TTC549 (cell line): ENCODE measurements around the gene UTS2R.
"Not testable (repeated sequence)": the region's sequence is repeated elsewhere in the genome, so short reads cannot be mapped to it uniquely, and the experiment has no call there.

ENCODE experiments used
- FAIRE-seq: peaks from 2 replicates; lab custom pipeline; 2012; peaks lifted over from hg19 to GRCh38; lab: Jason Lieb, UNC

The UTS2R gene

DNA sequence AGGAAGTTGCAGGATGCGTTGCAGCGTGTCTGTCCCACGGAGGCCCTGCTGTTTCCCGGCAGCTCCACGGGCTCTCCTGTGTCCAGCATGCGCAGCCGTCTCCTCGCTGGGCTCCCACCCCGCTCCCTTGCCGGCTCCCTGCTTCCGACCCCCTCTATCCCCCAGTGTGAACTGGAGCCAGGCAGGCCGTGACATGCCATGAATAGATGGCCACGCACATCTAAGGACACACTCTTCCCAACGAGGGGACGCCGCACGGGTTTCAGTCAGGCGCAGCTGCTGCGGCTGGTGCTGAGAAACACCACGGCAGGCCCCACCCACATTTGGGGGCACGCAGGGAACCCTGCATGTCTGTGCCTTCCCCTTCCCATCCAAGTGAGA, 37.4 kb downstream of the UTS2R start:
- no peak for FAIRE-seq

DNA sequence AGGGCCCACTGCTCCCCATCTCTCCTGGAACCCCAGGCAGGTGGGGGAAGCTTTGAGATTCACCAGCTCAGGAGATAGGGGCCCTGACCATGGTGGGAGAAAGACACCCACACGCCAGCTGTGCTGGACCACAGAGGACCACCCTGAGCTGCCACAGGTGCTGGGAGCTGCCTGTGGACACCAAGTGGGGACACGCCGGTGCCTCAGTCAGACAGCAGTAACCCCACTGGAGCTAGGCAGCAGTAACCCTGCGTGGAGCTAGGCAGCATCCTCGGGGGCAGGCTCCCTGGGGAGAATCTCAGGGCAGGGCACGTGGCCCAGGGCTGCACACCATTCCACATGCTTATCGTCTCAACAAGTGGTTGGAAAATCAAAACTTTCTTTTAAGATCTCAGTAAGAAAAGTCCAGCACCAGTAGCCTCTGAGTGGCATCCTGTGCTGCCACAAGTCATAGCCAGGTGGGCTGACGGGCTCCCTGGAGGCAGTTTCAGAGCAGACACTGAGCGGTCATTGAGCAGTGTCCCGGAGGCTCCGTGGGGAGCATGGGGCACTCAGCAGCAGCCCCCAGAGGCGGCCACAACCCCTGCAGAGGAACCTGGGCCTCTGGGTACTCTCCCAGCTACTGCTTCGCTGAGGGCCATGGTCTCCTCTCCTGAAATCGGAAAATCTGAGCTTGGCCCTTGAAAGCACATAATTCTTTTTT, 38.6 kb downstream of the UTS2R start:
- no peak for FAIRE-seq

DNA sequence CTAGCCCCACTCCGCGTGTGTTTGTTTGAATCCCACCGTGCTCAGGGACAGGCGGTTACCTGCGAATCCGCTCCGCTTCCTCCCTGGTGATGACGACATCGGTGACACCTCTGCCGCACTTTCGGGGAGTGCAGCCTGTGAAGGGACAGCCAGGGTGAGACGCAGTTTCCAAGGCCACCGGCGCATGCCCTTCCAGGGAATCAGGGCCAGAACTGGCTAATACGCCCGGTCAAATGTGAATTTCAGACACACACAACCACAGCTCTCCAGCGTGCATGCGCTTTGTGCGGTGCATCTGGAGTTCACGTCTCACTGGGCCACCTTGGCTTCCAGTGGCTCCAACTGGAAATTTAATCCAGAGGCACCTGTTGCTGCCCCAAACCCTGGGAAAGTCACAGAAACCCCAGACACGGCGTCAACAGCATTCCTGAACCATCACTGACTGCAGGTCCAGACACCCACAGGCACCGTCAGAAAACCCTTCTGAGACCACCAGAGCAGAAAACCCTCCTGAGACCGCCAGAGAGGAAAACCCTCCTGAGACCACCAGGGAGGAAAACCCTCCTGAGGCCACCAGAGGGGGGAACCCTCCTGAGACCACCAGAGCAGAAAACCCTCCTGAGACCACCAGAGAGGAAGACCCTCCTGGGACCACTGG, 40.0 kb downstream of the UTS2R start:
- no peak for FAIRE-seq

GRCh38 chr17:82412081-82412480, 40.5 kb downstream of the UTS2R start:
- FAIRE-seq: not testable (repeated sequence)

- no peak for FAIRE-seq
Observed at GRCh38 chr17:82412535-82413520, 41.3 kb downstream of the UTS2R start.

- no peak for FAIRE-seq
Observed at GRCh38 chr17:82414548-82415281, 43.1 kb downstream of the UTS2R start.

DNA sequence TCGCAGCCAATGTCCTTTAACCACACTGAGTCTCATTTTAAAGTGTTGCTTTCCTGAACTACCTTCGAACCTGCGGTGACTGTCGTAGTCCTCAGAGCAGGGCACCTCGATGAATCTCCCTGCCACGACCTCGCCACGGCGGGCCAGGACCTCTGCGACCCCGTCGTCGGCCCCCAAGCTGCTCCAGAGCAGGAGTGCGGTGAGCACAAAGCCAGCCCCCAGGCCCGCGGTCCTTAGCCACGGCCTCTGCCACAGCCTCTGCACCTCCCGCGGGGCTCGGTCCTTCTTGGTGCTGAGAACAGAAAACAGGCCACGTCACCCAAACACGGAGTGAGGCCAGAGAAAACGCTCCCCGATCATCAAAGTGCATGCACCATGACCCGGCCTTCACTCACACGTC, 43.8 kb downstream of the UTS2R start:
- FAIRE-seq: no peak

DNA sequence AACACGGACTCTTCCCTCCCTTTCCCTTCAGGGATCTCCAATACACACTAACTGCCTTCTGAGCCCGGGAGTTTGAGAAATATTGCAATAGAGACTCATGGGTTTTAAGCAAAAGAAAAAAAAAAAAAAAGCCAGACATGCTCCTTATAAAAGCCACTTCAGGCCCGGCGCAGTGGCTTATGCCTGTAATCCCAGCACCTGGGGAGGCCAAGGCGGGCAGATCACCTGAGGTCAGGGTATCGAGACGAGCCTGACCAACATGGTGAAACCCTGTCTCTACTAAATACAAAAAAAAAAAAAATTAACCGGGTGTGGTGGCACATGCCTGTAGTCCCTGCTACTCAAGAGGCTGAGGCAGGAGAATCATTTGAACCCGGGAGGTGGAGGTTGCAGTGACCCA, 44.2 kb downstream of the UTS2R start:
- FAIRE-seq: no peak

GRCh38 chr17:82416264-82416663, 44.7 kb downstream of the UTS2R start:
- FAIRE-seq: no peak

GRCh38 chr17:82416771-82417170, 45.2 kb downstream of the UTS2R start:
- FAIRE-seq: no peak

DNA sequence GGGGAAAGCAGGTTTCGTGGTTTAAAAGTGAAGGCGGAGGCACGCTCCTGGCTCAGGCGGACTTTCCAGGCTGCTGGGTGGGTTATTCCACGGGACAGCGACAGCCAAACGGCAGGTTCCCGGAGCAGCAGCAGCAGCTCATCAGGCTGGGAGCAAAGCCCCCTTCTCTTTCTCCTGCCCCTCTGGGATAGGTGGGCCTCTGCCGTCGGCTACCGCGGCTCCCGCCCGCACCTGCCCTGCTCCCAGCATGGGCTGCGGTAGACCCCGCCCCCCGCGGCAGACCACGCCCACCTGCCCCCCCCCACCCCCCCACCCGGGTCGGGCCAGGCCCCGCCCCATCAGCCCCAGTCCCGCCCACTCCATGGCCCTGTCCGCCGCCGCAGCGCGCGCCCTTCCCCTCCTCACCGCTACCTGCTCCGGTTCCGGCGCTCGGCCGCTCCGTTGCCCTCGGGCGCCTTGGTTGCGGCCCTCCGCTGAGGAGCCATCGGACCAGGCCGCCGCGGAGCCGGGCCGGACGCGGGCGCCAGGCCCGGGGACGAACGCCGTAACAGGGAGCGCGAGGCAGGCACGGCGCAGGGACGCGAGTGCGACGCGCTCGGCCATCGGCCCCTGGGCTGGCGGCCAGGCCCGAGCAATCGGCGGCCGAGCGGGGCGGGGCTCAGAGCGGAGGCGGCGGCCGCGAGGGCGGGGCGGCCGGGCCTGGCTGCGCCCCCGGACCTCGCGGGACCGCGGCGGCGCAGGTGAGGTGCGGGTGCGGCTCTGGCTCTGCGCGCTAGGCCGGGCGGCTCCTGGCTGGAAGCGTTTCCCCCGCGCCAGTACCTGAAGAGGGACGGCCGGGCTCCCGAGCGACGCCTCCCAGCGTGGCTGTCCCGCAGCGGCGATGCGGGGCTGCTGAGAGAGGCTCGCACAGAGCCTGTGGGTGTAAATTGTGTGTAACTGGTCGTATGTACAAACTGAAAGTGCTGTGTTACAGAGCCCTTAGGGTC, 46.7 kb downstream of the UTS2R start, which contains the start of the genes HEXD and OGFOD3:
Gene HEXD (plus strand): TSS at position 347 of the 986 bp plus-strand sequence. CDS start 1,453 bp downstream, outside the sequence.
Gene OGFOD3 (minus strand): TSS at position 586 of the 986 bp plus-strand sequence. CDS start 101 bp downstream, at position 485.
- no peak for FAIRE-seq

- FAIRE-seq: no peak
Observed at GRCh38 chr17:82419540-82419939, 48.0 kb downstream of the UTS2R start.

GRCh38 chr17:82424001-82424862, 52.7 kb downstream of the UTS2R start:
- FAIRE-seq: no peak

DNA sequence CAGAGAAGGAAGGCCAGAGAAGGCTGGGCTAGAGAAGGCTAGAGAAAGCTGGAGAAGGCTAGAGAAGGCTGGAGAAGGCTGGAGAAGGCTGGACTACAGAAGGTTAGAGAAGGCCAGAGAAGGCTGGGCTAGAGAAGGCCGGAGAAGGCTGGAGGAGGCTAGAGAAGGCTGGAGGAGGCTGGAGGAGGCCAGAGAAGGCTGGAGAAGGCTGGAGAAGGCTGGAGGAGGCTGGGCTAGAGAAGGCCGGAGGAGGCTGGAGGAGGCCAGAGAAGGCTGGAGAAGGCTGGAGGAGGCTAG, 53.2 kb downstream of the UTS2R start:
- FAIRE-seq: no peak
